Right renal pelvis (tissue), 4 donors: ENCODE measurements around the gene PNN. TPM values are rescaled to one million over a fixed set of nuclear protein-coding genes. Genes with fewer than 3 reads are reported as not detected.
"Not testable (repeated sequence)": the region's sequence is repeated elsewhere in the genome, so short reads cannot be mapped to it uniquely, and the experiment has no call there.

Source experiments
- DNase-seq, 4 donors: peaks; one replicate each; pipeline ENCODE4 v3.0.0-alpha.2; 2013; ENCODE audit warnings: low read depth in 4 of 4, low spot score in 3 of 4, missing footprints in 1 of 4
- polyA plus RNA-seq, 4 donors: library from polyadenylated mRNA; unstranded; fragments of 120-200 nt; gene quantifications; one replicate each; pipeline ENCODE4 v1.2.1, GENCODE V29; 2013; ENCODE audit not compliant: insufficient read length in 4 of 4

The PNN gene
- polyA plus RNA-seq, 4 donors: 159 to 202 (median 185) TPM

DNA sequence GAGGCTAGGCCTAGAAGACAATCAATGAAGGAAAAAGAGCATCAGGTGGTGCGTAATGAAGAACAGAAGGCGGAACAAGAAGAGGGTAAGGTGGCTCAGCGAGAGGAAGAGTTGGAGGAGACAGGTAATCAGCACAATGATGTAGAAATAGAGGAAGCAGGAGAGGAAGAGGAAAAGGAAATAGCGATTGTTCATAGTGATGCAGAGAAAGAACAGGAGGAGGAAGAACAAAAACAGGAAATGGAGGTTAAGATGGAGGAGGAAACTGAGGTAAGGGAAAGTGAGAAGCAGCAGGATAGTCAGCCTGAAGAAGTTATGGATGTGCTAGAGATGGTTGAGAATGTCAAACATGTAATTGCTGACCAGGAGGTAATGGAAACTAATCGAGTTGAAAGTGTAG lies 5.5 kb downstream of the PNN start:
- DNase-seq: no peak

DNA sequence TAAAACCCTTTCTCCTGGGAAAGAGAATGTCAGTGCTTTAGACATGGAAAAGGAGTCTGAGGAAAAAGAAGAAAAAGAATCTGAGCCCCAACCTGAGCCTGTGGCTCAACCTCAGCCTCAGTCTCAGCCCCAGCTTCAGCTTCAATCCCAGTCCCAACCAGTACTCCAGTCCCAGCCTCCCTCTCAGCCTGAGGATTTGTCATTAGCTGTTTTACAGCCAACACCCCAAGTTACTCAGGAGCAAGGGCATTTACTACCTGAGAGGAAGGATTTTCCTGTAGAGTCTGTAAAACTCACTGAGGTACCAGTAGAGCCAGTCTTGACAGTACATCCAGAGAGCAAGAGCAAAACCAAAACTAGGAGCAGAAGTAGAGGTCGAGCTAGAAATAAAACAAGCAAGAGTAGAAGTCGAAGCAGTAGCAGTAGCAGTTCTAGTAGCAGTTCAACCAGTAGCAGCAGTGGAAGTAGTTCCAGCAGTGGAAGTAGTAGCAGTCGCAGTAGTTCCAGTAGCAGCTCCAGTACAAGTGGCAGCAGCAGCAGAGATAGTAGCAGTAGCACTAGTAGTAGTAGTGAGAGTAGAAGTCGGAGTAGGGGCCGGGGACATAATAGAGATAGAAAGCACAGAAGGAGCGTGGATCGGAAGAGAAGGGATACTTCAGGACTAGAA lies 6.1 kb downstream of the PNN start:
- no peak for DNase-seq

- no peak for DNase-seq
These were observed 6.6 kb downstream of the PNN start for GRCh38 chr14:39181693-39182047.

DNA sequence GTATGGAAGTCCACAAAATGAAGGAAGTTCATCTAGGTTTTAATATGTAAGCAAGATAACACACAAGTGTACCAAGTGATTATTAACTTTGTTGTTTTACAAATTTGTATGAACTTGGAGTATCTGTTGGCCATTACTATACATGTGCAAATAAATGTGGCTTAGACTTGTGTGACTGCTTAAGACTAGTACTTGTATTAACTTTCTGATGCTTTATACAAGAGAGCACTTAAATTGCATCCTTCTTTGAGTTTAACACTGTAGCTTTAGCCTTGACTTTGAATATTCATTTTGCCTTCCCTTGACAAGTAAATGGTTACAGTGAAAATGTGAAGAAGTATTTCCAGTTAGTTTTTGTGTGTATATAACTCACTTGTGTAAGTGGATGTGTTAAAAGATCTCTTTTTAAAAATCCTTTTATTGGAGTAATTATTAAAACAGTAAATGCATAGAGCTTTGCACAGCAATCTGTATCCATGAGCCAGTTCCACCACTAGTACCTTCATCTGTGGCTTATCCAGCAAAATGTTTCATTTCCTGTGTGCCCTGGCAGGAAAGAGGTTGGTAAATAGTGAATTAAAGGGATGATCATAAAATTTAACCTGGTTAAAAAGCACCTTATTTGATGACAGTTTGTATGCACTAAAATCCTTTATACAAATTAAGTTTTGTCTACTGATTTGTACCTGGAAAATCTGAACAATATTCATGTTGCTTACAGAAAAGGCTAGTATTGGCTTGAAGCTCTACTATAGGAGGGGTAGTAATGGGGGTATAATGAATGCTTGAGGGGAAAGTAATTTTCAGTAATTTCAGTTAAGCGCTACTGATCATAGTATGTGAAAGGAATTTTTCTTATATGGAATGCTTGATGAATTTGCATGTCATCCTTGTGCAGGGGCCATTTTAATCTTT lies 8.0 kb downstream of the PNN start:
- DNase-seq: no peak

GRCh38 chr14:39183685-39184003 lies 8.6 kb downstream of the PNN start:
- not testable (repeated sequence) for DNase-seq

DNA sequence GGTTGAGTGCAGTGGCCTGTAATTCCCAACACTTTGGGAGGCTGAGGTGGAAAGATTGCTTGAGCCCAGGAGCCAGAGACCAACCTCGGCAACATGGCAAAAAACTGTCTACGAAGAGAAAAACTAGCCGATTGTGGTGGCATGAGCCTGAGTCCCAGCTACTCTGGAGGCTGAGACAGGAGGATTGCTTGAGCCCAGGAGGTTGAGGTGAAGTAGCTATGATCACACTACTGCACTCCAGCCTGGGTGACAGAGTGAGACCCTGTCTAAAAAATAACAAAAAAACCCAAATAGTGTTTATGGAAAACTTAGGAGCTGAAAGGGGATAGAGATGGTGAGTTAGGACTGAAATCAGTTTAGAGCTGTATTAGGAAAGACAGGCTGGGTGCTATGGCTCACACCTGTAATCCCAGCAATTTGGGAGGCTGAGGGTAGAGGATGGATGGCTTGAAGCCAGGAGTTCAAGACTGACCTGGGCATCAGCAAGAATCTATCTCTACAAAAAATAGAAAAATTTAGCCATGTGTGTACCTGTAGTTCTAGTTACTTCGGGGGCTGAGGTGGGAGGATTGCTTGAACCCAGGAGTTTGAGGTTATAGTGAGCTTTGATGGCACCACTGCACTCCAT lies 9.7 kb downstream of the PNN start:
- no peak for DNase-seq

- no peak for DNase-seq
These were observed 10.4 kb downstream of the PNN start for GRCh38 chr14:39185256-39186049.

GRCh38 chr14:39186941-39187525 lies 12.0 kb downstream of the PNN start:
- DNase-seq: no peak

GRCh38 chr14:39203659-39204606 lies 28.9 kb downstream of the PNN start:
- DNase-seq: no peak

- not testable (repeated sequence) for DNase-seq
These were observed 32.4 kb downstream of the PNN start for GRCh38 chr14:39207430-39207829.

- no peak for DNase-seq
These were observed 36.2 kb downstream of the PNN start for GRCh38 chr14:39211109-39211741.

DNA sequence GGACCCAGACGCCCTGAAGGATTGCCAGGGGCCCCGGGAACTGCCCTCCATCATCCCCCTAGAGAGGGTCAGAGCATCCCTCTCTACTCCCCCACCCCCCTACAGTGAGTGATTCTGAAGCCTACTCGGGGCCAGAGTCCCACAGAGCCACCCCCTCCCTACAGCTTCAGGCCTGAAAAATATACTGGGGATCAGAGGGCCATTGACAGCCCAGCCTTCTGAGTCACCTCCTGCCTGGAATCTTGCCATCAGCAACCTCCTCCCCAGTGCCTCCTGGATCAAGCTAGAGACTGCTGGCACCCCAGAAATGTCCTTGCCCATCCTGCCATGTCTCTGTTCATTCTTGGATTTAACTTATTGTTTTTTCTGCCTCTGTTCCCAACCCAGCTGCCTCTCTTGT lies 37.0 kb downstream of the PNN start:
- DNase-seq: no peak

- DNase-seq: no peak
These were observed 37.6 kb downstream of the PNN start for GRCh38 chr14:39212693-39213092.

GRCh38 chr14:39217214-39217879 lies 42.3 kb downstream of the PNN start:
- no peak for DNase-seq

- no peak for DNase-seq
These were observed 43.2 kb downstream of the PNN start for GRCh38 chr14:39218171-39218769.

DNA sequence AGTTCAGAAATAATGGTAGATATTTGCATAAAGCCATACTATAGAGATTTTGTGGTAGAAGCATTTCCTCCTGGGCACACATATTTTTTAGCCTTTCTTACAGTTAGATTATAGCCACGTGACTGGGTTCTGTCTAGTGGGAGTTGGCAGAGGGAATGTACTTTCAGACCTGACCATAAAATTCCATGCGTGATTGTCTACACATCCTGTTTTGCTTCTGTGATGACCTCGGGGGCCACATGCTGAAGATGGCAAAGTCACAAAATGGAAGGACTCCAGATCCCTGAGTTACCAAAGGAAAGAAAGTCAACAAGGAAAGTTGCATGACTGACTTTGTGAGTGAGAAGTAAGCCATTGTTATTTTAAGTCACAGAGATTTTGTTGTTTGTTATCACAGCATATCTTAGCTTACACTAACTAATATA lies 44.0 kb downstream of the PNN start:
- DNase-seq: no peak

DNA sequence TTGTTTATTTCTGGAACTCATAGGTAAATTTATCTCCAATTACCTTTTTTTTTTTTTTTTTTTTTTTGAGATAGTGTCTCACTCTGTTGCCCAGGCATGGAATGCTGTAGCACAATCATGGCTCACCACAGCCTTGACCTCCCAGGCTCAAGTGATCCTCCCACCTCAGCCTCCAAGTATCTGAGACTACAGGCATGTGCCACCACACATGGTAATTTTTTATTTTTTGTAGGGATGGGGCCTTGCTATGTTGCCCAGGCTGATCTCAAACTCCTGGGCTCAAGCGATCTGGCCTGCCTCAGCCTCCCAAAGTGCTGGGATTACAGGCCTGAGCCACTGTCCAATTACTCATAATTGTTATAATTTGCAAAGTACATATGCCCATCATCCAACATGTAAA lies 45.4 kb downstream of the PNN start:
- not testable (repeated sequence) for DNase-seq

- DNase-seq: no peak
These were observed 53.0 kb downstream of the PNN start for GRCh38 chr14:39228044-39228443.
